Measurements from ENCODE around the gene POLE4. TPM values are rescaled to one million over a fixed set of nuclear protein-coding genes. Genes with fewer than 3 reads are reported as not detected.

The POLE4 gene
- polyA plus RNA-seq, 3 donors, result 35.0 to 345 (median 304) TPM

DNA sequence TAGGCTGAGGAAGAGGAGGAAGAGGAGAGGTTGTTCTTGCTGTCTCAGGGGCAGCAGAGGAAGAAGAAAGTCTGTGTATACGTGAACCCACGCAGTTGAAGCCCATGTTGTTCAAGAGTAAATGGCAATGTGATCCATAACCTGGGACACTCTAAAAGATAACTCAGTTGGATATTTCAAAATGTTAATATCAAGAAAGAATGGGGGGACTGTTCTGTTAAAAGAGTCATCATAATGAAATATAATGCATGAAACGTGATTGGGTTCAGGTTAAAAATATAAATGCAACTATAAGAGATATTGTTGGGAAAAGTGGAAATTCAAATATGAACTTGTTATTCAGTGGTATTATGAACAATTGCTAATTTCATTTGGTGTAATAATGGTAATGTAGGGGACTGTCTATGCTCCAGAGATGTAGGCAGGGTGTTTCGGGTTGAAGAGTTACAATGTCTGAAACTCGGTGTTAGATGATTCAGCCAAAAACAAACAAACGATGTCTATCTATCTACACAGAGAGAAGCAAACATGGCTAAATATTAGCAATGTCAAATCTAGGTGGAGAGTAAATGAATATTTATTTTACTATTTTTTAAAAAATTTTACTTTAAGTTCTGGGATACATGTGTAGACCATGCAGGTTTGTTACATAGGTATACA, 21.1 kb upstream of the POLE4 start:
- Histone ChIP-seq H3K79me2 (ENCODE audit: insufficient read depth, low read length) (no peaks in the 10 kb centered on the region), H3K9ac (ENCODE audit: insufficient read depth, low read length, poor library complexity, severe bottlenecking) (no peak overlapping the region), H3K36me3 (replicated peaks in 1 of 2; ENCODE audit: control insufficient read depth in 1 of 2, insufficient read depth in 2 of 2, low read length in 2 of 2) (no peaks in the 10 kb centered on the region), H3K4me1 (ENCODE audit: control insufficient read depth in 1 of 2, insufficient read depth in 2 of 2, low read length in 2 of 2) (no peaks in the 10 kb centered on the region), H3K27me3 (ENCODE audit: control insufficient read depth in 2 of 2, insufficient read depth in 2 of 2, low read length in 2 of 2) (peaks cover 0 to 4% of the 10 kb centered on the region in 2 donors), H3K9me3 (replicated peaks in 1 of 2; ENCODE audit: control insufficient read depth in 1 of 2, insufficient read depth in 1 of 2, low read length in 2 of 2) (no peaks in the 10 kb centered on the region), H4K20me1 (ENCODE audit: insufficient read depth, low read length) (no peaks in the 10 kb centered on the region), H3K4me3 (replicated peaks in 1 of 3; ENCODE audit: low read depth in 2 of 3, low read length in 3 of 3) (no peak overlapping the region), H2AFZ (ENCODE audit: insufficient read depth, low read depth, low read length, poor library complexity, severe bottlenecking) (no peak overlapping the region), H3K4me2 (replicated peaks; ENCODE audit: extremely low read depth, low read length, poor library complexity, severe bottlenecking) (no peak overlapping the region), H3K27ac (ENCODE audit: low read depth in 1 of 2, low read length in 2 of 2) (no peak overlapping the region)
- no peak for DNase-seq
- Mint-ChIP-seq H3K27me3 (ENCODE audit: low read depth in 3 of 3) (peaks cover 0 to 10% (median 0%) of the 10 kb centered on the region in 3 donors), H3K4me3 (no peak overlapping the region), H3K9me3 (peaks cover 0 to 6% (median 0%) of the 10 kb centered on the region in 7 donors), H3K36me3 (peaks cover 0 to 36% of the 10 kb centered on the region in 2 donors), H3K4me1 (peaks cover 7% of the 10 kb centered on the region), H3K27ac (no peak overlapping the region)
- TF ChIP-seq, protein P1, sequence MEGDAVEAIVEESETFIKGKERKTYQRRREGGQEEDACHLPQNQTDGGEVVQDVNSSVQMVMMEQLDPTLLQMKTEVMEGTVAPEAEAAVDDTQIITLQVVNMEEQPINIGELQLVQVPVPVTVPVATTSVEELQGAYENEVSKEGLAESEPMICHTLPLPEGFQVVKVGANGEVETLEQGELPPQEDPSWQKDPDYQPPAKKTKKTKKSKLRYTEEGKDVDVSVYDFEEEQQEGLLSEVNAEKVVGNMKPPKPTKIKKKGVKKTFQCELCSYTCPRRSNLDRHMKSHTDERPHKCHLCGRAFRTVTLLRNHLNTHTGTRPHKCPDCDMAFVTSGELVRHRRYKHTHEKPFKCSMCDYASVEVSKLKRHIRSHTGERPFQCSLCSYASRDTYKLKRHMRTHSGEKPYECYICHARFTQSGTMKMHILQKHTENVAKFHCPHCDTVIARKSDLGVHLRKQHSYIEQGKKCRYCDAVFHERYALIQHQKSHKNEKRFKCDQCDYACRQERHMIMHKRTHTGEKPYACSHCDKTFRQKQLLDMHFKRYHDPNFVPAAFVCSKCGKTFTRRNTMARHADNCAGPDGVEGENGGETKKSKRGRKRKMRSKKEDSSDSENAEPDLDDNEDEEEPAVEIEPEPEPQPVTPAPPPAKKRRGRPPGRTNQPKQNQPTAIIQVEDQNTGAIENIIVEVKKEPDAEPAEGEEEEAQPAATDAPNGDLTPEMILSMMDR (IDR thresholded peaks at IDR 0.05), result no peak
- intact Hi-C loops (cut with micrococcal nuclease), result no loop called here
- 100% methylated on average over 1 of the region's 6 CpGs for WGBS (ENCODE audit: insufficient coverage)

DNA sequence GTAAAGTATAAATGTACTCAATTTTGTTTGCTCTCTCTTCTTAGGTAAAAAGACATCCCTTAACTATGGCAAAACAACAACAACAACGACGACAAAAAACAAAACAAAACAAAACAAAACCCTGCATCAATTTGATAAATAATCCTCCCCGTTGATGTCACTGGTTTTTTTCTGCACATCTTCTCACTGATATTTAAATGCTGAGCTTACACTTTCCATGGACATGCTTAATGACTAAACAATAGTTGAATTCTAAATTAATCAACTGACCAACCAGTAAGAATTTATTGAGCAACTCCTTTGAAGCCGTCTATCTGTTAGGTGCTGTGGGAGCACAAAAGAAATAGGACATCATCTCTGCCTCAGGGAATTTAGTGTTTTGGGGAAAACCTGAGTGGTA, 20.2 kb upstream of the POLE4 start:
- Histone ChIP-seq H3K27me3 (ENCODE audit: control insufficient read depth in 2 of 2, insufficient read depth in 2 of 2, low read length in 2 of 2) (peaks cover 0 to 4% of the 10 kb centered on the region in 2 donors), H4K20me1 (ENCODE audit: insufficient read depth, low read length) (no peaks in the 10 kb centered on the region), H3K27ac (ENCODE audit: low read depth in 1 of 2, low read length in 2 of 2) (no peak overlapping the region), H3K4me2 (replicated peaks; ENCODE audit: extremely low read depth, low read length, poor library complexity, severe bottlenecking) (no peak overlapping the region), H3K4me3 (replicated peaks in 1 of 3; ENCODE audit: low read depth in 2 of 3, low read length in 3 of 3) (no peak overlapping the region), H3K9ac (ENCODE audit: insufficient read depth, low read length, poor library complexity, severe bottlenecking) (no peak overlapping the region), H3K79me2 (ENCODE audit: insufficient read depth, low read length) (no peaks in the 10 kb centered on the region), H2AFZ (ENCODE audit: insufficient read depth, low read depth, low read length, poor library complexity, severe bottlenecking) (no peak overlapping the region), H3K36me3 (replicated peaks in 1 of 2; ENCODE audit: control insufficient read depth in 1 of 2, insufficient read depth in 2 of 2, low read length in 2 of 2) (no peaks in the 10 kb centered on the region), H3K9me3 (replicated peaks in 1 of 2; ENCODE audit: control insufficient read depth in 1 of 2, insufficient read depth in 1 of 2, low read length in 2 of 2) (no peaks in the 10 kb centered on the region), H3K4me1 (ENCODE audit: control insufficient read depth in 1 of 2, insufficient read depth in 2 of 2, low read length in 2 of 2) (no peaks in the 10 kb centered on the region)
- intact Hi-C loops (cut with micrococcal nuclease), result no loop called here
- Mint-ChIP-seq H3K9me3 (peaks cover 0 to 6% (median 0%) of the 10 kb centered on the region in 7 donors), H3K27ac (no peak overlapping the region), H3K4me3 (no peak overlapping the region), H3K36me3 (peaks cover 0 to 27% of the 10 kb centered on the region in 2 donors), H3K27me3 (ENCODE audit: low read depth in 3 of 3) (peaks cover 0 to 10% (median 0%) of the 10 kb centered on the region in 3 donors), H3K4me1 (peaks cover 7% of the 10 kb centered on the region)
- WGBS (ENCODE audit: insufficient coverage), result 100% methylated on average over 3 of the region's 4 CpGs
- no peak for DNase-seq
- TF ChIP-seq, protein P1 (IDR thresholded peaks at IDR 0.05), result no peak
